GM19328 (cell line): ENCODE results near the gene COX17.

Source experiments
- ATAC-seq: cut with Tn5 transposase; IDR thresholded peaks from one replicate; pipeline ENCODE4 v1.9.1; 2021; ENCODE audit warnings: mild to moderate bottlenecking, moderate library complexity; ENCODE audit not compliant: unreplicated experiment

COX17 gene

DNA sequence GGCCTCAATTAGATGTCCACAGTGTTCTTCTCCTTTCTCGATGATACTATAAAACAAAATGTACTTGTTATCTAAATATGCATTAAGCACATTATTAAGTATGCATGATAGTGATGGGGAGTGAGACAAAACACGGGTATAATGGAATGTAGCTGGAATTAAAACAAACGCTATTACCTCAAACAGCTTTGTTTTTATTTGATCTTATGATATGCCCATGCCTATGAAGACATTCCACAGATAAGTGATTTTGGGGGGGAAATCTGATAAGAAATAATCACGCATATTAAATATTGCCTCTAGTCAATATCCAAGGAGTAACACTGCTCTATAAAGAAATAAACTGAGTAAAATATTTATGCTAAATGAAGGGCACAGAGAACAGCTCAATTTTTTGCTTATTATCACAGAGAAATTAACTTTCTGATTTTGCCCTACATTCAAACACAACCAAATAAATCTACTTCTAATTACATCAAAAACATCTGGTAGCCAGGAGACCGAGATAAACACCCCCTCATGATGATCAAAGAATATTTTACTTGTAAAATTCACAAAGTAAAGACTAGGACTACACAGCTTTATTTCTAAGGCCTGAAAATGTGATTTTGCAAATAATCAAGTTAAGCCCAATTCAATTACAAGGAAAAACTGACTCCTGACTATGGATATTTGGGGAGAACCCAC, 1.9 kb downstream of the COX17 start:
- ATAC-seq = no peak

DNA sequence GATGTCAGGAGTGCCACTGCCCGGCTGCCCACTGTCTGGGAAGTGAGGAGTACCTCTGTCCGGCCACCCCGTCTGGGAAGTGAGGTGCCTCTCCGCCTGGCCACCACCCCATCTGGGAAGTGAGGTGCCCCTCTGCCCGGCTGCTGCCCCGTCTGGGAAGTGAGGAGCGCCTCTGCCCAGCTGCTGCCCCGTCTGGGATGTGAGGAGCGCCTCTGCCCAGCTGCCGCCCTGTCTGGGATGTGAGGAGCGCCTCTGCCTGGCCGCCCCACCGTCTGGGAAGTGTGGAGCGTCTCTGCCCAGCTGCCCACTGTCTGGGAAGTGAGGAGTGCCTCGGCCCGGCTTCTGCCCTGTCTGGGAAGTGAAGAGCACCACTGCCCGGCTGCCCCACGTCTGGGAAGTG, 3.3 kb downstream of the COX17 start:
- no peak for ATAC-seq

DNA sequence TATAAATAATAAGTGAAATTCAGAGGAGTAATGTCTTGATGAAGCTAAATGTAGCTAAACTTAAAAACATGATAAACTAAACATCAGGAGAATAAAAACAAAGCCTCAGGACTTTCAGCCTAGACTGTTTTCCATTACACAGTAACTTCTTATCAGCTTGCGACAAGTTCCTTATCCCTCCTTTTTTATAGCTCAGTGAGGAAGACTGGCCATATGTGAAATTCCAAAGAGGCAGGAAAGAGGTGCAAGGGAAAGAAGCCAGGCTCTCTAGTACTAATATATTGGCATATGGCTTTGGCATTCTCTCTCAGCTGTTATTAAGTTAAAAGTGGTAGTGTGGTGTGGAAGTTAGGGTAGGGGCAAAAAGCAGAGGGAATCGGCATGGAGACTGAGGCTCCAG, 4.4 kb downstream of the COX17 start:
- ATAC-seq = no peak

DNA sequence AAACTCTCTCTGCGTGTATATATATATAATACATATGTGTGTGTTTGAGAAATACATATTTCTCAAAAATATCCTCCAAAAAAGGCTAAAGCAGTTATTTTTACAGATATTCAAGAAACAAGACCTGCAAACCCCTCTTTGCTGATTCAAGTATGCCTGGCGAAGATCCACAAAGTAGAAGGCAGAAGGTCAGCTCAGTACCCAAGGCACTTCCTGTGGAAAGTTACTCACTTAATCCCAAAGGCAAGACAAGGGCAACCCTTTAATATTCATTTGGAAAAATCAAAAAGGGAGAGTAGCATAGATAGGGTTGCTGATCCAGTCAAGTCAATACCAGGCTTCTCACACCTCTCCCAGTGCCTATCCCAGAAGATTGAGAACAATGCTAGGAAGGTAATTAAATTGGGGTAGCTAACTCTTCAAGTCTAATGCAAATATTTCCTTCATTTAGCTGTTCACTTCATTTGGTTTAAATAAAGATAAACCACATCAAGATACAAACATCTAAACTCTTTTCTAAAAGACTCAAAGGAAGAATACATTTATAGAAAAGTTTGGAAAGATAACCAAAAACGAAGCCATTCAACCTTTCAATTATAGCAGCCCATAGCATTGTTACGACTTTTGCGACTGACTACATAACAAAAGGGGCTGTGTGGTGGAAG, 7.2 kb downstream of the COX17 start:
- ATAC-seq = no peak

DNA sequence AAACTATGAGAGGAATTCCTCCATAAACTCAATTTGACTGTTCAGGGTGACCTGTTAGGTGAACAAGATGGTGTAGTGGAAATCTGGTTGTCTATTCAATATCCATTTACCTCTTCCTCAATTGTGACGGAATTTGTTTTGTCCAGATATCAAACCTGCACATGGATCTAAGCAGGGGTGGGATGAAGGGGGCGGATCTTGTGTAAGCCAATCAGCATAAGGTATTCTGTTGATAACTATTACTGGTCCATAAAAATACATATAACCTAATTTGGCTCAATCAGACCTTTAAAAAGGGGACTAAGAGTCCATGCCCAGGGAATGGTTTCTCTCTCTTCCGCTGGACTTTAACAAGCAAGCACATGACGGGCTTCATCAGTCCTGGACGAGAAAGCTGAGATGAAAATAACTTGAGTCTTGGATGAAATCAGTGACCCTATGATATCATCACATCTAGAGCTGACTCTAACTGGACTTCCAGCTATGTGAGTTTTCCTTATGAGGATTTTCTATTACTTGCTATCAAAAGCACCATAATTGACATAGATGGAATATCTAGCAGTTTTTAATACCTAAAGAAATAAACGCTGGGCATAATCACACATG, 11.1 kb downstream of the COX17 start:
- no peak for ATAC-seq

DNA sequence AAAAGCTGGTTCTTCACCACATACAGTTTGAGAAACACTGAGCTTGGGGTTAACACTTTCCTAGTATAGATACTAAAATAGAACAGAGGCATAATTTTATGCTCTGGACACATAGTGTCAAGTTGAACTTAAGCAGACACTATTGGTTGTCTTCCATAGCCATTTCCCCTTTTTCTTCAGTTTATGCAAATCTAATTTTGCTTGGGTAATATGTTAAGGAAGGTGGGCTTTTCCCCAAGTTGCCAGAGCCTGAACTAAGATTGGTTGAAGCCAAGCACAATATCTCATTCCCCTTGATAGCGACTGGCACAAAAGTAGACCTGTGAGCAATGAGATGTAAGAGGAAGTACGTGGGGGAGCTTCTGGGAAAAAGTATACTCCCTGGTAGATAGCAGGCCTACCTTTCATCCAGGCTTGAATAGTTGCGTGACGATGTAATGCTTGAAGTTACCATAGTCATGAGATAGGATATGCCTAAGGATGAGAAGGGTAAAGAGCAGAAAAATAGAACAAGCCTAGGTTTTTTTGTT, 12.3 kb downstream of the COX17 start:
- ATAC-seq = no peak

DNA sequence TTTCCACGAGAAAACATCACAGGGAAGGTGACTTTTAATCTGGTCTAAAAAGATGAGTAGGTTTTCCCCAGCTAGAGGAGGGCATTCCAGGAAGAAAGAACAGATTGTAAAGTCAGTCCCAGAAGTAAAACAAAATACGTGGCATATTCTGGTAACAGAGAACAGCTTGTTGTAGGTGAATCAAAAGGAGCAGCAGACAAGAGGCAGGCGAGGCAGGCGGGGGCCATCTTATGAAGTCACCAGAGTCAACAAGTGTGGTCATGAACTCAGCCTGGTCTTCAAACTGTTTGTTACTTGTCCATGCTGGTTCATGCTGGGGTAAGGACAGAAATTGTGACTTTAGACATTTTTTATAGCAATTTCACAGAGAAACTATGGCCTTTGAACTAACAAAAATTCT, 12.8 kb downstream of the COX17 start:
- no peak for ATAC-seq

DNA sequence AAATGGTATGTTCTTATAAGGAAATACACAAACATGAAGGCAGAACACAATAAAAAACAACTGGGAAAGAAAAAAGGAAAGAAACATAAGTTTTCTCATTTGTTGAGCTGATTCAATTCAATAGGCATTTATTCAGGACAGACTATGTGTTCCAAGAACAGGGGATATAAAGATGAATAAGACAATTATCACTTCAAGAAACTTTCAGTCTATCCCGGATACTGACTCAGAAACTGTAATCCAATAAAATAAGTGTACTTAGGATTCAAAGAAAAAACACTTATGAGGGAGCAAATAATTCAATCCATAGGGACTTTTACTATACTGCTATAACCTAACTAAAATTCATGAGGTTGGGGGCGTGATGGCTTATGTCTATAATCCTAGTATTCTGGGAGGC, 13.3 kb downstream of the COX17 start:
- no peak for ATAC-seq

DNA sequence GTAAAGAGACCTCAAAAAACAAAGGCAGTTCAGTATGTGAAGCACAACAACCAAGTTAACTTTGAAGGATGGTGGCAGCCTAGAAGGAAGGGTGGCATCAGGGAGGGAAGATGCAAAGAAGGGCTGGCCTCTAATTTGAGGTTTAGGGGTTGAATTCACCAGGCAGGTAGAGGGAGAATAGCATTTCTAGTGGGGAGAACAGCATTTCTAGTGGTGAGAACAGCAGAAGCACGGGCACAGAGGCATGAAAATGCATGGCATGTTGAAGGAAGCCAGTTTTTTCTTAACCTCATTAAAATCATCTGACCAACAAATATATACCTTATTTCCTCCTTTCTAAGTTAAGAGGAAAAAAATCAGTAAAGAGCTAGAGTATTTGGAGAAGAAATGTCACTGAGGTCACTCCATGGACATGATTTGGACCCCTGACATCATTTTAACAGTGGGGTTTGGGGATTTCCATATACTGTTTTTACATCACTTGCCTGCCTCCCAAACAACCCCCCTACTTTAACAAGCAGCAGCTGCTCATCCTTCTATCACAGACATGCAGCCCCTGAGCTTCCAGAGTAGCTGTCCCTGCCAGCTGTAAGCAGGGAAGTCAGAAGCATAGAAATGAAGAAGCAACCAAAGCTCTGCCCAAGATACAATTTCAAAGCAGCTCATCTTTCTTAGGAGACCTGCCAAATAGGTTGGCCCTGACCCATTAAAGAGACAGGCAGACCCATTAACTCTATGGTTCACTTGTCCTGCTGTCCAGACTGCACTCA, 14.4 kb downstream of the COX17 start:
- ATAC-seq = no peak

DNA sequence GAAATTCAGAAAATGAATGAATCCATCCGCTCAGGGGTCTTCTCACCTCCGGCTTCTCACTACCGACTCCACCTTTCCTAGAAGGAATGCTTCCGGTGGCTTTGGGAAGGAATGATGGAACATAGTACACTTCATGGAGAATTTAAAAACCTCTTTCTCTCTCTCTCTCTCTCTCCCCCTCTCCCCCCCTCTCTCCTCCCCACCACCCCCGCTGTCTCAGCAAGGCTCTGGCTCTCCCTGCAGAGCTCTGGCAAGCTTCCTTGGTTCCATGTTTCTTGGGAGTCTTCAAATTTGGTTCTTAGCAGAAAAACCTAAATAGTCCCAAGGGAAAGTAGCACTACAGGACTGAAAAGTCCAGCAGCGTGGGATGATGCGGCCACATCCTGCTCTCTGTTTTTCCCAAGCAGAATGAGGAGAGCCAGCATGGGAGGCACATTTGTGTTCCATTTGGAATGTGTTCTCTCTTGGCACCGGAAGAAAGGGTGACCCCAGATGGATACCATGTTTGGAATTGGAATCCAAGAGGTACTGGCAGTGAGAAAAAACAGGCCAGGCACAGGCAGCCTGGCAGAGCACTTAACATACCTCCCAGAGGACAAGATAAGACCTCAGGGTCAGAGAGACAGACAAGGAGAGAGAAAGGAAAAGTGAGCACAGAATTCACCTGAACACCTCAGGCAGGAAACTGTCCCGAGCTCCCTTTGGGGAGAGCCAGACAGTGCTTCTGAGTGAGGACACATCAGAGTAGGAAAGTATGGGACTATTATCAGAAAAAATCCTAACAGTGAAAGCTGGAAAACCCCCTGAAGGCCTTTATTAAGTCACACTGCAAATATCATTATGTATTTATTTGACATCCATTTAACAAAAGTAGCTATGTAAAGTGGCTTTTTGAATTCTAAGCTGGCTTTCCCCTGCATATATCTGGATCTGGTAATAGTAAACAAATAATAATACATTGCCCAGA, 16.4 kb downstream of the COX17 start, which contains the start of gene POPDC2:
POPDC2 (minus strand) TSS at position 116 of the 967 bp plus-strand sequence. CDS start 166 bp downstream, outside the sequence.
- no peak for ATAC-seq

DNA sequence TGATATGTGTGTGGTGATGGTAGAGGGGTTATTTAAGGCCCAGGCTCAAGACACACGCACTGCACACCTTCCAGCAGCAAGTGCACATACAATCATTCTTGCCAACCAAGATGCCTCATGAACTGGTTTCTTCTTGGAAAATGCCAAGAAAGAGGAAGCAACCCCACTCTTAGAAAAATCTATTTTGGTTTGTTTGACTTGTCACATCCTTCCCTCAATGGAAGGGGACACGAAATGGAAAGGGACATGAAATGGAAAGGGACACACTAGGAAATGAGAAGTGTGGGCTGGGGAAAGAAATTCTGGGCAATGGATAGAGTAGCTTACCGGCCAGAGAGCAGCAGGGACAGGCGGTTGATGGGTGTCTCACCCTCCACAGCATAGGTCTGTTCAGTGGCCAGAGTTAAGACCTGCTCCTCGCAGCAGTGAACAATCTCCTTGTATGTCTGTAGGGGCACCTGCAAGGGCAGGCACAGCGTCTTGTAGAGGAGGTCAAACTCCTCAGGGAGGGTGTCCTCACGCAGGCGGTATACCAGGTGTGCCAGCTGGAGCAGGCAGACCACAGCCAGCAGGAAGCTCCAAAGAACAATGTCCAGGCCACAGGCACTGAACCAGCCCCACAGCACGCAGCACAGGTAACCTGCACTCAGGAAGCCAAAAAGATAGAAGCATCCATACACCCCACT, 17.5 kb downstream of the COX17 start:
- no peak for ATAC-seq

DNA sequence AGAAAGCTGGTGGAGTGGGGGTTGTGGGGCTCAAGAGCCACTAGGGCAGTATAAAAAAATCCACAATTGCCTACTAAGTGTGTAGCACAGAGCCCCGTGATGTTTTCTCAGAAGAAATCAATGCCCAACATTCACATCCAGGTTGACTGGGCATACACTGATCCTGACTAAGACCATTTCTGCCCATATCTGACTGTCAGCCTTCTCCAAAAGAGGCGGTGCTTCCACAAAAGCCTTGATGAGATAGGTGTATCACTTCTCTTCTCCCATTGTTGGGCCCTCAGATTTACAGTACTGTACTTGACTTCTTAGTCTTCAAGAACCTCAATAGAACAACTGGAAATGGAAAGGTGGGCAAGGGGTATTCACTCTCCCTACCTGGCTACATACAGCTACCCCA, 18.2 kb downstream of the COX17 start:
- no peak for ATAC-seq

DNA sequence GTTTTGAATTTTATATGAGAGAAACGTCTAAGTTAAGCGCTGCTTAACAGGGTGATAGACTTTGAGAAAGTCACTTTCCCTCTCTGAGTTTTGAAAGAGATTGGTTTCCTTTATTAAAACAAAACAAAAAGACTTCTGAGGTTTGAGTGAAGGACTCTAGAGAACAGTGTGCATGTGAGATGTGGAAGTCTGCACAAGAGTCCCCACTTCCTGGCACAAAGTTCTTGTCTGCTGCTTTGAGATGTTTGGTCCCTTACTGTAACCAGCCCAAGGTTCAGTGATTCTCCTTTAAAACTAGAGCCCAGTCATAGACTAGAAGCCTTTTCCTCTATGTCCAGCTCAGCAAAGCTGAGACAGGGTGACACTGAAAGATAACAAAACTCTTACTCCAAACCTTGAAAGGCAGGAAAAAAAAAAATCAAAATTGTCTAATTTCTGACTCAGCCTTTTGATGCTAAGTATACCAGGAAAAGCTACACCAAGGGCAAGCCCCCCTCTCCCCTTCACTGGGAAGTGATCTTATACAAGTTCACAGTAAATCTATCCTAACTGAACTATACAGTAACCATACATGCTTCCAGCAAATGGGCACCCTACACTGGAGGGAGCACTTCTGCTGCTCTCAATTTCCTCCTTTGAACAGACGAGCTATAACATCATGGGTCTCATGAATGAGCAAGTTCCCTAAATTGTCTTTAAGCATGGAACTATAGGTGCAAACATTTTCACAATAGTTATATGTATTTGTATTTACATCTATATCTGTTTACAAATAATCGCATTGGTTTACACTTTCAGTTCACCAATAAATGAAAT, 19.1 kb downstream of the COX17 start:
- ATAC-seq = no peak

DNA sequence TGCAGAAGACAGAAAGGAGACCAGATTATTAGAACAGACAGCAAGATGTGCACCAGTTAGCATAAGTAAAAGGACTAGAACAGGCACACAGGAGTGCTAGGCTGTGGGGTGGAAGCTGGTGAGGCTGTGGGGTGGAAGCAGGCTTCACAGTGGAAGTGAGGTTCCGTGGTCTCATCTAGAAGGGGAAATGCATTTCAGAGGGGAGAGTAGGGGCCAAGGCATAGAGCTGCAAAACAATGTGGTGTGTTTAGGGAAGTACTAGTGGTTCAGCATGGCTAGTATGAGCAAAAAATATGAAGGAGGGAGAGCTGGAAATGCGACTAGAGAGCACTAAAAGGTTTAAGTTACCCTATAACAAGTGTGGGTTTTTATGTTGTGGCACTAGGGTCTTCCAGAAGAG, 23.3 kb downstream of the COX17 start:
- ATAC-seq = no peak

DNA sequence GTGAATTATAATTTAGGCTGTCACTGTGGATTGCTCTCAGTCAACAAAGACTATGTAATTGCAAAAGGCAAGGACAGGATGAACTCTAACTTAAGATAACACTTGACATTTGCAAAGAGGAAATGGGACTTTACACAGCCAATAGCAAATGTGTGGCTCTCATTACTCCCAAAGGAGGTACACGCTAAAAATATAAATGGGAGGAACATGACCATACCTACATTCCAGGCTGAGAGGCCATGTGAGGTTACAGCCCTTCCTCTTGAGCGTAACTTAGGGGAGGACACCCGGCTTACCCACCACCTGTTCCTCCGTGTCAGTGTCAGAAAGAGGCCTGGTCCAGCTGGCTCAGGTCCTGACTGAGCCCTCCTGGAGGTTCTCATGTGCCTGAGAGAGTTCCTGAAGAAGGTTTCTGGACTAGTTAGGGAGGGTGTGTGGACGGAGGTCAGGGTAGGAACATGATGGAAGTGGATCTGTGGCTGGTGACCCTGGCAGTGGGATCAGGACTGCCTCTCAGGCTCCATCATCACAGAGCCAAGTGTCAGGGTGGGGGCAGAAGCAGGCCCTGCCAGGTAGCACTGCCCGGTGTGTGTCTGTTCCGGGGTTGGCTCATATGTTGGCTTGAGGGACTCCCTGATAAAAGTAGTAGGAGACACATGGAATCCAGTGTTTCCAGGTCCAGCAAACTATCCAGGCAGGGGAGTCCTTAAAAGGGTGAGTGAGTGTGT, 24.7 kb downstream of the COX17 start:
- ATAC-seq = no peak

DNA sequence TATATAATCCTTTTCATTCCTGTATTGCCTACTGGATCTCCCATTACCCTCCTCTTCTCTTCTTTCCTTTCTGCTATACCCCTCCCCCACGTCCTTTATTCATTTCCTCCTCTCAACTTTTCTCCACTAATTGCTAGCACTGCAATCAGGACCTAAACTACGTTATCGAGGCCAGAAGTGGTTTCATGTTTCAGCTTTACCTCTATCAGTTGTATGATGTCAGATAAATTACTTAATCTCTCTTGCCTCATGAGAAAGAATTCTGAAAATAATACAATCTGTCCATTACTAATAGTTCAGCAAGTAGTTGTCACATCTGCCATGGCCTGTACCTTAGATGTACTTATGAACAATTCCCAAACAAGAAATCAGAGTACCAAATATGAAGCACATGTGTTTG, 27.4 kb downstream of the COX17 start:
- ATAC-seq = no peak

DNA sequence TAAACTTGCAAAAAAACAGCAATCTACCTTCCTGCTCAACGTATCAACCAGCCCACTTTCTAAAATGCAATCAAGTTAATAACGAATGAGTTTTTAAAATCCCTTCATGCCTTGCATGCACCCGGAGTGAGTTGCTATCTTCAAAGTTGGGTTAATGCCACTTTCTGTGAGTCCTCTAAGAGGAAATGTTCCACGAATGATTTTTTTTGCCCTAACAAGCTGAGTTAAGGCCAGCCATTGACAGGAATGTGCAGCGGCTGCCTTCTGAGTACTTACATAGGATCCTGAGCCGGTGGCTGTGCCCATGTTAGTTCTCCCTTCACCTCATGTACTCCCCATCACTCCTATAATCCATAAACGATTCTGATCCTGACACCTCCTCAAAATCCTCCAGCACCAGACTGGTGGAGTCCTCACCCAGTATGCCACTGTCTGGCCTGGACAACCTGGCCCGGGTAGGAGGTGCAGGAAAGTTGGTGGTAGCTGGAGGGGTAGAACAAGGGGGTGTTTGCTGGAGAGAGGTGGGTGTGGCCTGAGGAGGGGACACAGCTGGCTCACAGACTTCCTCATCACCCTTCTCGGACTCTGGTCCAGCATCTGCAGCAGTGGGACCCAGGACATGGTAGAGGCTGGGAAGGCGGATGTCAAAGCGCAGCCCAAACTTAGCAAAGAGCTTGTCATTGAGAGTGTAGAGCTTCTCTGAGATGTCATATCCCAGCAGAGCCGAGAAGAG, 29.2 kb downstream of the COX17 start:
- no peak for ATAC-seq
